IMR-90 (cell line): ENCODE measurements around the gene RAD51B. TPM values are rescaled to one million over a fixed set of nuclear protein-coding genes. Genes with fewer than 3 reads are reported as not detected.

Source experiments
- ATAC-seq: fragments of 200-7000 bp; cut with Tn5 transposase; 2 replicates; pipeline ENCODE4 v1.9.1; 2020; ENCODE audit warnings: low read depth, mild to moderate bottlenecking, moderate library complexity
- BruUV-seq: library from RNA; stranded (reverse); fragments of 400-500 nt; replicated peaks from 2 replicates; lab custom pipeline; 2021; lab: Mats Ljungman, UMichigan
- CTCF ChIA-PET: fragments of 300-600 bp; formaldehyde crosslinking; extraction: SDS; loops from one replicate; lab custom pipeline; 2021; ENCODE audit warnings: antibody characterized with exemption; lab: Yijun Ruan, JAX
- POLR2A ChIA-PET: fragments of 300-600 bp; sonication (Branson Sonifier 250); formaldehyde crosslinking; loops from one replicate; lab custom pipeline; 2022; ENCODE audit warnings: antibody characterized with exemption; ENCODE audit not compliant: unreplicated experiment; lab: Charles Lee
- DNase-seq: peaks from one replicate; pipeline ENCODE4 v3.0.0; 2013
- H2AFZ ChIP-seq: replicated peaks from 2 replicates; pipeline ENCODE3; 2013; ENCODE audit warnings: low read length, mild to moderate bottlenecking; ENCODE audit not compliant: poor library complexity
- H2AK5ac ChIP-seq: 2 replicates; pipeline ENCODE4 v1.6.1; 2013; ENCODE audit warnings: low read depth, low read length, inconsistent platforms
- H2AK9ac ChIP-seq: replicated peaks from 2 replicates; pipeline ENCODE3; 2013; ENCODE audit warnings: mild to moderate bottlenecking, low read depth, low read length, moderate library complexity; ENCODE audit not compliant: poor library complexity
- H2BK120ac ChIP-seq: 2 replicates; pipeline ENCODE4 v1.6.1; 2013; ENCODE audit warnings: low read depth, low read length, inconsistent platforms
- H2BK15ac ChIP-seq: 3 replicates; pipeline ENCODE4 v1.6.1; 2013; ENCODE audit warnings: low read depth, low read length, inconsistent platforms
- H2BK20ac ChIP-seq: 2 replicates; pipeline ENCODE4 v1.6.1; 2013; ENCODE audit warnings: low read depth, mild to moderate bottlenecking, inconsistent platforms, low read length, moderate library complexity
- H2BK5ac ChIP-seq: 2 replicates; pipeline ENCODE4 v1.6.1; 2013; ENCODE audit warnings: mild to moderate bottlenecking, low read depth, low read length, inconsistent platforms; ENCODE audit not compliant: poor library complexity, severe bottlenecking
- H3K14ac ChIP-seq: replicated peaks from 2 replicates; pipeline ENCODE4 v1.6.1; 2013; ENCODE audit warnings: low read depth, low read length, inconsistent platforms
- H3K18ac ChIP-seq: 2 replicates; pipeline ENCODE4 v1.6.1; 2013; ENCODE audit warnings: low read depth, low read length, control low read depth
- H3K23ac ChIP-seq: 2 replicates; pipeline ENCODE4 v1.6.1; 2013; ENCODE audit warnings: low read depth, low read length, inconsistent platforms
- H3K27ac ChIP-seq: 2 replicates; pipeline ENCODE4 v1.5.1; 2013; ENCODE audit warnings: mild to moderate bottlenecking, control low read depth, low read length; ENCODE audit not compliant: insufficient read depth
- H3K27me3 ChIP-seq: 2 replicates; pipeline ENCODE4 v1.6.1; 2013; ENCODE audit warnings: low read length; ENCODE audit not compliant: control insufficient read depth, insufficient read depth
- H3K36me3 ChIP-seq: 2 replicates; pipeline ENCODE4 v1.6.1; 2013; ENCODE audit warnings: low read length, mixed read lengths; ENCODE audit not compliant: control insufficient read depth, insufficient read depth
- H3K4ac ChIP-seq: 2 replicates; pipeline ENCODE4 v1.6.1; 2013; ENCODE audit warnings: low read depth, low read length, inconsistent platforms
- H3K4me1 ChIP-seq: 2 replicates; pipeline ENCODE4 v1.6.1; 2013; ENCODE audit warnings: low read length, mixed read lengths; ENCODE audit not compliant: control insufficient read depth, insufficient read depth
- H3K4me2 ChIP-seq: 2 replicates; pipeline ENCODE4 v1.6.1; 2013; ENCODE audit warnings: low read depth, mild to moderate bottlenecking, control low read depth, low read length, moderate library complexity
- H3K4me3 ChIP-seq: 2 replicates; pipeline ENCODE4 v1.5.1; 2013; ENCODE audit warnings: low read depth, mild to moderate bottlenecking, control low read depth, low read length, moderate library complexity; ENCODE audit not compliant: insufficient read depth
- H3K56ac ChIP-seq: 2 replicates; pipeline ENCODE4 v1.6.1; 2013; ENCODE audit warnings: low read length, inconsistent platforms; ENCODE audit not compliant: insufficient read depth; ENCODE audit errors: extremely low read depth
- H3K79me1 ChIP-seq, 2 experiments: 2 replicates each; pipeline ENCODE4 v1.6.1; 2013; ENCODE audit warnings: low read length in 2 of 2, inconsistent platforms in 1 of 2, low read depth in 1 of 2
- H3K9ac ChIP-seq: 2 replicates; pipeline ENCODE4 v1.6.1; 2013; ENCODE audit warnings: low read depth, low read length, control low read depth
- H3K9me1 ChIP-seq: 2 replicates; pipeline ENCODE4 v1.6.1; 2013; ENCODE audit warnings: low read length, inconsistent platforms; ENCODE audit not compliant: insufficient read depth
- H3K9me3 ChIP-seq: 2 replicates; pipeline ENCODE4 v1.6.1; 2013; ENCODE audit warnings: low read length; ENCODE audit not compliant: control insufficient read depth, insufficient read depth
- H4K20me1 ChIP-seq: 2 replicates; pipeline ENCODE4 v1.6.1; 2013; ENCODE audit warnings: low read length, inconsistent platforms; ENCODE audit not compliant: insufficient read depth
- H4K5ac ChIP-seq: 2 replicates; pipeline ENCODE4 v1.6.1; 2013; ENCODE audit warnings: mild to moderate bottlenecking, low read depth, low read length, control low read depth
- H4K8ac ChIP-seq, 2 experiments: 2 replicates each; pipeline ENCODE4 v1.6.1; 2013; ENCODE audit warnings: low read depth in 2 of 2, low read length in 2 of 2, control low read depth in 1 of 2, inconsistent platforms in 1 of 2
- H4K91ac ChIP-seq: 2 replicates; pipeline ENCODE4 v1.6.1; 2013; ENCODE audit warnings: low read depth, low read length, inconsistent platforms; ENCODE audit not compliant: insufficient read depth
- MAFK ChIP-seq: IDR thresholded peaks from 2 replicates; pipeline ENCODE4 v1.6.1; 2012; ENCODE audit warnings: low read depth, low read length, improper control_type of control experiment
- MAZ ChIP-seq: IDR thresholded peaks from 2 replicates; pipeline ENCODE4 v1.6.1; 2012; ENCODE audit warnings: low read depth, mild to moderate bottlenecking, low read length, improper control_type of control experiment, moderate library complexity, borderline replicate concordance
- NFE2L2 ChIP-seq: fragments of 150-350 bp; IDR thresholded peaks from 2 replicates; pipeline ENCODE4 v1.6.1; 2016; ENCODE audit warnings: low read depth, mild to moderate bottlenecking, low read length
- WGBS, 2 experiments: methylation state at CpG; one replicate each; pipeline versions ENCODE4 v1.1.5 to v1.1.7; 2013; ENCODE audit warnings: missing lambda C conversion rate in 2 of 2; ENCODE audit not compliant: insufficient read length in 1 of 2; ENCODE audit errors: extremely low coverage in 2 of 2; 5-methylcytosine and 5-hydroxymethylcytosine counted together
- dilution Hi-C: fragments of 300-500 bp; cut with HindIII; formaldehyde crosslinking; loops from one replicate; pipeline ENCODE4 v1.14.3; 2018; ENCODE audit warnings: low sequenced_read_pairs; ENCODE audit not compliant: unreplicated experiment
- in situ Hi-C: fragments of 300-500 bp; cut with MboI; formaldehyde crosslinking; loops from 3 replicates; pipeline ENCODE4 v1.14.3; 2019; ENCODE audit warnings: low sequenced_read_pairs, inconsistent platforms, mixed read lengths
- intact Hi-C: fragments of 100-400 bp; cut with micrococcal nuclease; formaldehyde crosslinking; loops from 2 replicates; pipeline ENCODE4 v1.10.0; 2022
- polyA plus RNA-seq, 3 experiments: library from polyadenylated mRNA; depleted of rRNA; stranded (reverse); fragments of >200 nt; gene quantifications; 2 replicates each; pipeline ENCODE4 v1.2.3, GENCODE V29; 2012; ENCODE audit warnings: low replicate concordance in 1 of 3
- total RNA-seq: library from RNA; depleted of rRNA; stranded (reverse); fragments of >200 nt; gene quantifications from 2 replicates; pipeline ENCODE4 v1.2.3, GENCODE V29; 2012

Gene RAD51B
- total and polyA plus RNA-seq, 2 of the 4 experiments (the other 2 are of a cell fraction), result 5.1 to 18.8 TPM

DNA sequence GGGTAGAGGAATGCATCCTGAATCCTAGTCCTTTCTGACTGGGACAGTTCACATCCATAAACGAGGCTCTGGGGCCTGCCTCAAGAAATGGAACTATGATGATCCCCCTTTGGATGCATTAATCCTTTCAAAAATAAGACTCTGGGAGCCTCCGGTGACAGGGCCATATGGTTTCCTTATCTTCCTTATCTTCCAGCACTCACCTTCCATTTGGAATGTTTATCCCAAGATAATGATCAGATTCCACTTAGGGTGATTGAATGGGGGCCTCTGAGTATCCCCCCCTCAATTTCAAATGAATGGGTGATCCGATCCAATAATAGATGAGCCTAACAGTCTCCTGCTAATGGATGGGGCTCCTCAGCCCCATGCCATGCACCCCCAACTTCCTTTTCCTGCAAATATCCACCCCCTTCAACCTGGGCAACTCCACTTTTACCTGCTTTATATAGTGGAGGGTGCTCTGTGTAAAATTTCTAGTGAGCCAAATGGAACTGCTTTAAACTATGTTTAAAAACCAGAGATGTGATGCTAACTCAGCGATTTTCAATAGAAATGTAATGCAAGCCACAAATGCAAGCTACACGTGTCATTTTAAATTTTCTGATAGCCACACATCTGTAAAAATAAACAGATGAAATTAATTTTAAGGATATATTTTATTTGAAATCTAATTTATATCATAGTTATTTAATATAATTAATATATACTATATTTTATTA is 815.5 kb downstream of the RAD51B start:
- Histone ChIP-seq H3K4me2 (no peak overlapping the region), H3K27ac (no peak overlapping the region; the same call in 1 of the 2 replicates), H3K9ac (no peak overlapping the region), H4K8ac (no peak overlapping the region; a peak in 1 of 4 replicates), H2BK15ac (no peak overlapping the region), H2AK5ac (peak overlapping the region; percentile 49; the same call in 1 of the 2 replicates), H2AK9ac (no peak overlapping the region), H3K4me3 (no peak overlapping the region), H2AFZ (no peak overlapping the region), H3K14ac (no peak overlapping the region), H3K27me3 (no peaks in the 10 kb centered on the region), H3K18ac (peak overlapping the region; percentile 35; the same call in 1 of the 2 replicates), H2BK5ac (no peak overlapping the region), H3K9me3 (no peaks in the 10 kb centered on the region), H4K5ac (peak overlapping the region; percentile 25; the same call in 1 of the 2 replicates), H4K91ac (no peak overlapping the region), H3K23ac (no peak overlapping the region), H3K56ac (no peak overlapping the region), H2BK20ac (peak overlapping the region; percentile 20; the same call in 1 of the 2 replicates), H3K36me3 (no peaks in the 10 kb centered on the region), H3K9me1 (peaks cover 27% of the 10 kb centered on the region), H4K20me1 (no peaks in the 10 kb centered on the region), H3K4me1 (peaks cover 34% of the 10 kb centered on the region), H2BK120ac (peak overlapping the region; percentile 66; the same call in 1 of the 2 replicates), H3K4ac (no peak overlapping the region), H3K79me1 (no peaks in the 10 kb centered on the region)
- dilution Hi-C loops, result no loop called here
- TF ChIP-seq MAZ (no peak), NFE2L2 (no peak), MAFK (peak; percentile 90)
- 67% methylated on average over 1 of the region's 5 CpGs; no CpG with 5 or more reads in 1 of the 2 experiments for WGBS, 2 experiments
- ChIA-PET CTCF (no interaction called here), POLR2A (no interaction called here)
- no peak for DNase-seq
- intact Hi-C loops, result no loop called here
- no peak for ATAC-seq
- no TSS peak for BruUV-seq
- in situ Hi-C loops, result no loop called here
